Activated CD4-positive, alpha-beta memory T cell treated with anti-CD3 and anti-CD28 coated beads for 36 hours (primary cell): ENCODE data around the gene WRAP53. TPM values are rescaled to one million over a fixed set of nuclear protein-coding genes. Genes with fewer than 3 reads are reported as not detected.

Experiments used
- CTCF ChIA-PET: fragments of 350-600 bp; sonication (Branson Sonifier 250); formaldehyde crosslinking; loops from one replicate; lab custom pipeline; 2021; ENCODE audit warnings: antibody characterized with exemption, inconsistent platforms; lab: Charles Lee
- POLR2A ChIA-PET: fragments of 350-600 bp; sonication (Branson Sonifier 250); formaldehyde crosslinking; loops from one replicate; lab custom pipeline; 2021; ENCODE audit warnings: antibody characterized with exemption; lab: Charles Lee
- DNase-seq: peaks from one replicate; pipeline ENCODE4 v3.0.0-alpha.2; 2020
- H3K27ac Mint-ChIP-seq: one replicate; pipeline ENCODE4 v1.8.0; 2021; ENCODE audit warnings: mixed read lengths
- H3K27me3 Mint-ChIP-seq: one replicate; pipeline ENCODE4 v1.8.0; 2021; ENCODE audit warnings: mixed read lengths
- H3K36me3 Mint-ChIP-seq: one replicate; pipeline ENCODE4 v1.8.0; 2021; ENCODE audit warnings: mixed read lengths
- H3K4me1 Mint-ChIP-seq: one replicate; pipeline ENCODE4 v1.8.0; 2021; ENCODE audit warnings: low read depth, mixed read lengths
- H3K4me3 Mint-ChIP-seq: one replicate; pipeline ENCODE4 v1.8.0; 2021; ENCODE audit warnings: mild to moderate bottlenecking, mixed read lengths
- H3K9me3 Mint-ChIP-seq: one replicate; pipeline ENCODE4 v1.8.0; 2021; ENCODE audit warnings: mixed read lengths
- intact Hi-C: fragments of 100-400 bp; cut with micrococcal nuclease; formaldehyde crosslinking; loops from one replicate; pipeline ENCODE4 v1.15.1; 2023
- total RNA-seq, 2 experiments: library from RNA; stranded (reverse); gene quantifications; one replicate each; pipeline ENCODE4 v1.2.3, GENCODE V29; 2021

Gene WRAP53
- total RNA-seq, 2 experiments from 2014 or later = 20.2 to 23.3 TPM

DNA sequence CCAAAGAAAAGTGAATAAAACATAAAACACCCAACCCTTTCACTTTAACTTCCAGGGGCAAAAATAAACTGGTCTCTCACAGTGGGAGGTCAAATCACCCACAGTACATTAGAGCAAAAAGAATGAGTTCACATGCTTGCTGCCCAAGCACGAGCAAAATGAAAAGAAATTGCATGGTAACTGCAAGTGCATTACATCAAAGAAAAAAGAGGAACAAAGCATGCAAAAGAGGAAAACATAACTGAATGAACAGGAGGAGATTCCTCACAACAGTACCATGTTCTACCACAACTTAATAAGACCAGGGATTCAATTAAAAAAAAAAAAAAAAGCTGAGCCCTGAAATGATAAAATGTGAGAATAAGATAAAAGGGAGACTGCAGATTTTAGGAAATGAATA lies 41.5 kb downstream of the WRAP53 start:
- Mint-ChIP-seq H3K9me3 (no peaks in the 10 kb centered on the region), H3K4me3 (no peak overlapping the region), H3K27ac (no peak overlapping the region), H3K27me3 (peaks cover 9% of the 10 kb centered on the region), H3K4me1 (no peaks in the 10 kb centered on the region), H3K36me3 (no peaks in the 10 kb centered on the region)
- no peak for DNase-seq
- ChIA-PET POLR2A (no interaction called here), CTCF (interaction anchor here (0.8 kb wide), 1 partner anchor 10 kb away, joined by 3 read pairs; no protein-coding TSS in a partner anchor)
- intact Hi-C loops = no loop called here

DNA sequence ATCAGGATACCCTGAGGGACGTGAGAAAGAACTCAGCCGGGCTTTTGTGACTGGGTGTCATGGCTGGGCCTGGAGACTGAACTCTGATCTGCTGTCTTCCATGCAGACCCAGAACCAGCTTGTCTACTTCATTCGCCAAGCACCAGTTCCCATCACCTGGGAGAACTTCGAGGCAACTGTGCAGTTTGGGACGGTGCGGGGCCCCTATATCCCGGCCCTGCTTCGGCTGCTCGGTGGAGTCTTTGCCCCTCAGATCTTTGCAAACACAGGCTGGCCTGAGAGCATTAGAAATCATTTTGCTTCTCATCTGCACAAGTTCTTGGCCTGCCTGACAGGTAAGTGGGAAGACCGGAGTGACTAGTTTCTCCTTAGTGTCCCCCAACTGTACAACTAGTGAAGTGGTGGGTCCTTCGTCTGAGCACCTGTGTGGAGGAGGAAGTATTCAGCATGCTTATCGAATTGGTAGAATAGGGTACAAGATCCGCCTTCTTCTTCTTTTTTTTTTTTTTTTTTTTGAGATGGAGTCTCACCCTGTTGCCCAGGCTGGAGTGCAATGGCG lies 44.8 kb downstream of the WRAP53 start:
- no peaks in the 10 kb centered on the region for H3K9me3 Mint-ChIP-seq
- no peak overlapping the region for H3K4me3 Mint-ChIP-seq
- DNase-seq = no peak
- CTCF ChIA-PET = no interaction called here
- no peak overlapping the region for H3K27ac Mint-ChIP-seq
- no peaks in the 10 kb centered on the region for H3K4me1 Mint-ChIP-seq
- H3K27me3 Mint-ChIP-seq = peaks cover 1% of the 10 kb centered on the region
- POLR2A ChIA-PET = no interaction called here
- H3K36me3 Mint-ChIP-seq = no peaks in the 10 kb centered on the region
- intact Hi-C loops = no loop called here

DNA sequence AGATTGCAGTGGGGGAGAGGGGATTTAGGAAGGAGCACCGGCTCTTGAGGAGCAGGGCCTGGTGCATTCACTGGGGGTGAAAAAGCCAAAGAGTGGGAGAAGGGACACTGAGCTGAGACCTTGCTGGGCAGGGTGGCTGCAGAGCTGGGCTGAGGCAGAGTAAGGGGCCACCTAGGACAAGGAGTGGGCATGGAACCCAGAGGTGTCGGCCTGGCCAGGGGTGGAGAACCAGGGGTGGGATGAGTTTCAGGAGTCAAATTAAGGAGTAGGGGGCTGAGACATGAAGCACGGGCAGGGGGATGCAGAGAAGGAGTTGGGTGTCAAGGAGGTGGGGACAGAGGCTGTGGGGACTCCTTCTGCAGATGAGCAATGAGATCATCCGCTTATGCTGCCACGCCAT lies 49.3 kb downstream of the WRAP53 start:
- intact Hi-C loops = no loop called here
- Mint-ChIP-seq H3K9me3 (no peaks in the 10 kb centered on the region), H3K36me3 (no peaks in the 10 kb centered on the region), H3K27me3 (peaks cover 9% of the 10 kb centered on the region), H3K27ac (no peak overlapping the region), H3K4me3 (no peak overlapping the region), H3K4me1 (no peaks in the 10 kb centered on the region)
- POLR2A ChIA-PET = no interaction called here
- CTCF ChIA-PET = no interaction called here
- DNase-seq = no peak

DNA sequence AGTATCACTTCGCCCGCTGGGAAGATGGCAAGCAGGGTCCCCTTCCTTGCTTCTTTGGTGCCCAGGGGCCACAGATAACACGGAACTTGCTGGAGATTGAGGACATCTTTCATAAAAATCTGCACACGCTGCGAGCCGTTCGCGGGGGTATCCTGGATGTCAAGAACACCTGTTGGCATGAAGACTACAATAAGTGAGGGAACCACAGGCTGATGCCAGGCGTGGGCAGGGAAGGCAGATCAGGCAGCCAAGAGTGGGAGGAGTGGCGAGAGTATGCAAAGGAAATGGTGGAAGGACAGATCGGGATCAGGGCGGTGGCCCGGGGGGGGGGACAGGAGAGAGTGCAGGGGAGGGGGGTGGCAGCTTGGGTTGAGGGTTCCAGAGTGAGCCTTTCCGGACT lies 51.5 kb downstream of the WRAP53 start:
- intact Hi-C loops = loop anchor here (5.0 to 10.0 kb wide), 2 partner anchors 115 to 318 kb away; partner anchors contain the start of genes CYB5D1, NAA38 and TMEM88
- DNase-seq = no peak
- Mint-ChIP-seq H3K27me3 (peaks cover 11% of the 10 kb centered on the region), H3K9me3 (no peaks in the 10 kb centered on the region), H3K4me3 (no peak overlapping the region), H3K36me3 (no peaks in the 10 kb centered on the region), H3K27ac (no peak overlapping the region), H3K4me1 (no peaks in the 10 kb centered on the region)
- CTCF ChIA-PET = no interaction called here
- POLR2A ChIA-PET = no interaction called here

DNA sequence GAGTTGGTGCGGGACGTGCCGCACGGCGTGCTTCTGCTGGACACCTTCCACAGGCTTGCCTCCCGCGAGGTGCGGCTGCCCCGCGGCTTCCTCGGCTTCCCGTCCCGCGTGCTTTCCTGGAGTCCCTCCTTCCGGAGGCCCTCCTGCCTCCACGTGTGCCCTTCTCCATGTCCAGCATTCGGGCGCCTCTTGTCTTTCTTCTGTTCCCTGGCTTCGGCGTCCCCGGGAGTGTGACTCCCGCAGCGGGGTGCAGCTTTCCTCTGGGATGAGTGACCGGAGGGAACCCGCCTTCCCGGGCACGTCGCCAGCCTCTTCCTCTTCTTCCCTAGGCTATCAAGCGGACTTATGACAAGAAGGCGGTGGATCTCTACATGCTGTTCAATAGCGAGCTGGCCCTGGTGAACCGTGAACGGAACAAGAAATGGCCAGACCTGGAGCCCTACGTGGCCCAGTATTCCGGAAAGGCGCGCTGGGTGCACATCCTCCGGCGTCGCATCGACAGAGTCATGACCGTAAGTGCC lies 52.3 kb downstream of the WRAP53 start:
- Mint-ChIP-seq H3K27ac (no peak overlapping the region), H3K4me3 (no peak overlapping the region), H3K36me3 (no peaks in the 10 kb centered on the region), H3K27me3 (peaks cover 11% of the 10 kb centered on the region), H3K4me1 (no peaks in the 10 kb centered on the region), H3K9me3 (no peaks in the 10 kb centered on the region)
- intact Hi-C loops = loop anchor here (5.0 to 10.0 kb wide), 2 partner anchors 114 to 317 kb away; partner anchors contain the start of genes CYB5D1, NAA38 and TMEM88
- ChIA-PET POLR2A (no interaction called here), CTCF (no interaction called here)
- no peak for DNase-seq

DNA sequence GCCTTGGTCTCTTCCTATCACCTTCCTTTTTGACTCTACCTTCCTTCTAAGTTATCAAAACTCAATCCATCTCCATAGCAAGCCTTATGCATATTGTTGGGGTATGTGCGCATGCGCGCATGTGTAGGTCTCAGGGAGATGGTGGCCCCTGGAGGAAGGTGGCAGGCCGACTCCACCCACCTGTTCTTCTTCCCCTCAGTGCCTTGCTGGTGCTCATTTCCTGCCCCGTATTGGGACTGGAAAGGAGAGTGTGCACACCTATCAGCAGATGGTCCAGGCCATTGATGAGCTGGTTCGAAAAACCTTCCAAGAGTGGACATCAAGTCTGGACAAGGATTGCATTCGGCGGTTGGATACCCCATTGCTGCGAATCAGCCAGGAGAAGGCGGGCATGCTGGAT lies 54.5 kb downstream of the WRAP53 start:
- no peak overlapping the region for H3K4me3 Mint-ChIP-seq
- no peak overlapping the region for H3K27ac Mint-ChIP-seq
- H3K36me3 Mint-ChIP-seq = no peaks in the 10 kb centered on the region
- H3K4me1 Mint-ChIP-seq = no peaks in the 10 kb centered on the region
- ChIA-PET POLR2A (interaction anchor here (0.6 kb wide), 1 partner anchor 527 kb away, joined by 3 read pairs; no protein-coding TSS in a partner anchor), CTCF (interaction anchor here (0.7 to 3.4 kb wide), 17 partner anchors 15 to 331 kb away, joined by 3 to 23 read pairs (median 6); partner anchors contain the start of gene KDM6B)
- H3K9me3 Mint-ChIP-seq = no peaks in the 10 kb centered on the region
- H3K27me3 Mint-ChIP-seq = peaks cover 11% of the 10 kb centered on the region
- DNase-seq = no peak
- intact Hi-C loops = loop anchor here (2.0 to 10.0 kb wide), 4 partner anchors 80 to 315 kb away; partner anchors contain the start of genes CYB5D1, NAA38 and TMEM88

DNA sequence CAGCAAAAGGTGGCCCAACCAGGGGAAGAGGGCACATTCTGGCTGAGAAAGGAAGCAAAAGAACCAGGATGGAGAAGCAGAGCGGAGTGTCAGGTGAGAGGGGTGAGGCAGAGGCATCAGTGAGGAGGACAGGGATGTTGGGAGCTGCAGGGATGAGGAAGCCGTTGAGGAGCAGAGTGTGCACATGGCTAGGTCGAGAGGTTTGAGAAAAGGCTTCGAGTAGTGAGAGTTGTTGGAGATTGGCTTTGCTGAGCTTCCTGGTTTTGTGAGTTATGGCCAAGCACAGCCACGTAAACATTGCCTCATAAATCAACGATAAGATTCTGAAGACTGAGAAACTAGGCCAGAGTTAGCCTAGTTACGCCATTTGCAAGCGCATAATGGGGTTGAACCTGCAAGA lies 56.1 kb downstream of the WRAP53 start:
- no peak overlapping the region for H3K27ac Mint-ChIP-seq
- intact Hi-C loops = loop anchor here (5.0 to 10.0 kb wide), 2 partner anchors 110 to 313 kb away; partner anchors contain the start of genes CYB5D1, NAA38 and TMEM88
- POLR2A ChIA-PET = no interaction called here
- no peaks in the 10 kb centered on the region for H3K4me1 Mint-ChIP-seq
- no peak for DNase-seq
- CTCF ChIA-PET = interaction anchor here (0.7 to 3.4 kb wide), 20 partner anchors 9 to 313 kb away, joined by 3 to 23 read pairs (median 4); partner anchors contain the start of gene ATP1B2
- H3K9me3 Mint-ChIP-seq = no peaks in the 10 kb centered on the region
- H3K36me3 Mint-ChIP-seq = no peaks in the 10 kb centered on the region
- peaks cover 11% of the 10 kb centered on the region for H3K27me3 Mint-ChIP-seq
- no peak overlapping the region for H3K4me3 Mint-ChIP-seq

DNA sequence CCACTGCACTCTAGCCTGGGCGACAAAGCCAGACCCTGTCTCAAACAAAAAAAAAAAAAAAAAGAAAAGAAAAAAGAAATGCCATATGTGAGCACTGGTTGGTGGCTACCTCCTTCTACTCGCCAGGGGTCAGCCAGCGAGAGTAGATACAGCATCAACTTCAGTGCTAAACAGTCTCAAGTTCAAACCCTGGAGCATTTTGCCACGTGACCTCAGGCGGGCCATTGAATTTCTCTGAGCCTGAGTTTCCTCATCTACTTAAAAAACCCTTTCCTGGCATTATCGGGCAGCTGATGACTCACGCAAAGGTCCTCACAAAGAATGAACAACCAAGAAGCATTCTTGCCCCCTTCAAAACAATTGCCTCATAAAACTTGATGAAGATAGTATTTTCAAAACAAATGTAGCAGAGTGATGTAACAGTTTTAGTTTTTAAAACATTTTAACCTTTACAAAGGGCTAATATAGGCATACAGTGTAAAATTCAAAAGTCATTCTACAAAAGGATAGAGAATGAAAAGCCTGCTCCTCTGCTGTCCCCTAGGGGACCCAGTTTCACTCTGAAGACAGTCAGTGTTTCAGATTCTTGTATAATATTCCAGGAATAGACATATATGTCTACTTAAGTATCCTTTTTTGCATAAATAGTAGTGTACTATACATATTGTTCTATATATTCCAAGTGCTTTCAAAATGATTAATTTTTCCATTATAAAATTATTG lies 57.6 kb downstream of the WRAP53 start:
- Mint-ChIP-seq H3K27ac (no peak overlapping the region), H3K36me3 (no peaks in the 10 kb centered on the region), H3K4me3 (no peak overlapping the region), H3K4me1 (no peaks in the 10 kb centered on the region), H3K9me3 (no peaks in the 10 kb centered on the region), H3K27me3 (peaks cover 3% of the 10 kb centered on the region)
- CTCF ChIA-PET = interaction anchor here (1.5 kb wide), 1 partner anchor 244 kb away, joined by 4 read pairs; no protein-coding TSS in a partner anchor
- intact Hi-C loops = loop anchor here (10.0 kb wide), 1 partner anchor 109 kb away; the partner anchor contains the start of genes CYB5D1, NAA38 and TMEM88
- POLR2A ChIA-PET = no interaction called here
- DNase-seq = no peak

DNA sequence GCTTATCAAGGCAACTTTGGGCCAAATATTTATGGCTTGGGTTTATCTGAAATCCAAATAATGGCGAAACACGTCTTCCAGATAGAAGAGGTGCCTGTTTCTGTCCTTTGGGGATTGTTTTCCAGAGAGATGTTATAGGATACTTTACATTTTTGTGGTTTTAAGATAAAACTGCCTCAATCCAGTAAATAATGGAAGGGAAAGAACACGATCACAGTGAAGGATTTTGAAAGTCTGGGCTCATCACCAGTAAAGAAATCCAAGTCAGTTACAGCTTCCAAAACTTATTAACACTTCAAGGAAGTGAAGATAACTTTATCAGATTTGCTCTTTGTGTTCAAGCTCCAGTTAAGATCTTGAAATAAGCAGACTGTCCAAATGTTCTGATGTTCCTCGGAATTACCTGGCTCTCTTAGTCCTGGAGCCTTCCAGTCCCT lies 59.4 kb downstream of the WRAP53 start:
- no peak overlapping the region for H3K4me3 Mint-ChIP-seq
- CTCF ChIA-PET = interaction anchor here (0.6 kb wide), 1 partner anchor 347 kb away, joined by 4 read pairs; no protein-coding TSS in a partner anchor
- intact Hi-C loops = loop anchor here (10.0 kb wide), 1 partner anchor 107 kb away; the partner anchor contains the start of genes CYB5D1, NAA38 and TMEM88
- H3K9me3 Mint-ChIP-seq = no peaks in the 10 kb centered on the region
- H3K27me3 Mint-ChIP-seq = peaks cover 2% of the 10 kb centered on the region
- no peak for DNase-seq
- no peaks in the 10 kb centered on the region for H3K36me3 Mint-ChIP-seq
- no peaks in the 10 kb centered on the region for H3K4me1 Mint-ChIP-seq
- POLR2A ChIA-PET = no interaction called here
- H3K27ac Mint-ChIP-seq = no peak overlapping the region

DNA sequence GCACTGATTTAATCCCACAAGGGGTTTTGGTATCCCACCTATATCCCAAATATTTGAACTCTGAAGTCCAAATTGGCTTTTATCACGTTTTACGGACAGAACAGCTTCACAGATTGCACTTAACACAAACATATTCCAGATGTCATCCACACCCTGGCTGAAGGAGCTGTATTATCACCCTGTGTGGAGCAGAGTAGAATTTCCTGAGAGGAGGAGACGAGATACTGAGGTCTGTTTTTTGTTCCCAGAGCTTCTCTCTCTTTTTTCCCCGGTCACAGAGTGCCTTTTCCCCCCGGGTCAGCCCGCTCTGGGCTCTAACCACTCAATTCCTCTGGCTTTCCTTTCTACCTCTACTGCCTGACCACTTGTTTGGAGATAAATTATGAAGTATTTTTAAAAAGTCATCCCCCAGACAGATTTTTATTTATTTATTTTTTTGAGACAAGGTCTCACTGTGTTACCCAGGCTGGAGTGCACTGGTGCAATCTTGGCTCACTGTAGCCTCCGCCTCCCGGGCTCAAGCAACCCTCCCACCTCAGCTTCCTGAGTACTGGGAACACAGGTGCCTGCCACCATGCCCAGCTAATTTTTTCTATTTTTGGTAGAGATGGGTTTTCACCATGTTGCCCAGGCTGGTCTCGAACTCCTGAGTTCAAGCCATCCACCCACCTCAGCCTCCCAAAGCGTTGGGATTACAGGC lies 59.9 kb downstream of the WRAP53 start:
- no peaks in the 10 kb centered on the region for H3K9me3 Mint-ChIP-seq
- POLR2A ChIA-PET = no interaction called here
- no peak overlapping the region for H3K27ac Mint-ChIP-seq
- peaks cover 2% of the 10 kb centered on the region for H3K27me3 Mint-ChIP-seq
- no peak overlapping the region for H3K4me3 Mint-ChIP-seq
- CTCF ChIA-PET = interaction anchor here (0.6 to 1.2 kb wide), 2 partner anchors 309 to 346 kb away, joined by 3 to 4 read pairs; no protein-coding TSS in a partner anchor
- no peaks in the 10 kb centered on the region for H3K4me1 Mint-ChIP-seq
- DNase-seq = no peak
- intact Hi-C loops = loop anchor here (10.0 kb wide), 1 partner anchor 107 kb away; the partner anchor contains the start of genes CYB5D1, NAA38 and TMEM88
- no peaks in the 10 kb centered on the region for H3K36me3 Mint-ChIP-seq

DNA sequence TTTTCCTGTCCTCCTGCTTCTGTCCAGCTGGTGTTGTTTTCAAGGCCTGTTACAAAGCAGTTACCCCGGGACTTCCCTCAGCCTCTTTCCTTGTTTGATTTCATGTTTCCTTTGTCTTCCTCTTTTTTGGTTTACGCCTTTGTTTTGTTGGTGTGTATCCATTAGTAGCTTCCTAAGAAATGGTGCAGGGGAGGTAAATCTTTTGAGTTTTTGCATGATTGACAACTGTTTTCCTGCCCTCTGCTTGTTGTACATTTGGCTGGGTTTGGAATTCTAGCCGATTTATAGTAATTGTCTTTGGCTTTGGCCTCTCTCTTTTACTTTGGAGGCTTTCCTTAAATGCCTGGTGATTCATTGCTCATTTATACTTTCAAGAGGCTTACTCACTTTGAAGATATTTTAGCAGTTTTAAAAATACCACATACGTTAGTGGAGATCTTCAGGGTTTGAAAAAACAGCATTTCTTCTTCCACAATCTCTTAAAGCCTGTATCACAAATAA lies 62.1 kb downstream of the WRAP53 start:
- ChIA-PET POLR2A (no interaction called here), CTCF (no interaction called here)
- peaks cover 5% of the 10 kb centered on the region for H3K27me3 Mint-ChIP-seq
- H3K4me3 Mint-ChIP-seq = no peak overlapping the region
- no peaks in the 10 kb centered on the region for H3K36me3 Mint-ChIP-seq
- DNase-seq = no peak
- no peak overlapping the region for H3K27ac Mint-ChIP-seq
- intact Hi-C loops = no loop called here
- H3K4me1 Mint-ChIP-seq = no peaks in the 10 kb centered on the region
- no peaks in the 10 kb centered on the region for H3K9me3 Mint-ChIP-seq
